Ishikawa (cell line): ENCODE measurements around the gene ECEL1.

Experiments
- CEBPB ChIP-seq: IDR thresholded peaks from 2 replicates; pipeline ENCODE4 v1.6.1; 2012
- EGR1 ChIP-seq: IDR thresholded peaks from 2 replicates; pipeline ENCODE4 v1.6.1; 2012
- EP300 ChIP-seq: IDR thresholded peaks from 2 replicates; pipeline ENCODE4 v1.6.1; 2012; ENCODE audit warnings: borderline replicate concordance
- FOXM1 ChIP-seq: IDR thresholded peaks from 2 replicates; pipeline ENCODE4 v1.6.1; 2012; ENCODE audit warnings: low read depth, borderline replicate concordance
- RAD21 ChIP-seq: IDR thresholded peaks from 2 replicates; pipeline ENCODE4 v1.6.1; 2012; ENCODE audit warnings: low read depth
- TAF1 ChIP-seq: IDR thresholded peaks from 2 replicates; pipeline ENCODE4 v1.6.1; 2012; ENCODE audit warnings: low read depth, mild to moderate bottlenecking
- TEAD4 ChIP-seq: IDR thresholded peaks from 2 replicates; pipeline ENCODE4 v1.6.1; 2012
- YY1 ChIP-seq: IDR thresholded peaks from 2 replicates; pipeline ENCODE4 v1.6.1; 2012; ENCODE audit warnings: low read depth
- TF ChIP-seq, protein P1 (sequence below): IDR thresholded peaks from 2 replicates; pipeline ENCODE4 v1.6.1; 2012; ENCODE audit warnings: low read depth, mild to moderate bottlenecking
- TF ChIP-seq, protein P2 (sequence below): IDR thresholded peaks from 2 replicates; pipeline ENCODE4 v1.6.1; 2012

DNA sequence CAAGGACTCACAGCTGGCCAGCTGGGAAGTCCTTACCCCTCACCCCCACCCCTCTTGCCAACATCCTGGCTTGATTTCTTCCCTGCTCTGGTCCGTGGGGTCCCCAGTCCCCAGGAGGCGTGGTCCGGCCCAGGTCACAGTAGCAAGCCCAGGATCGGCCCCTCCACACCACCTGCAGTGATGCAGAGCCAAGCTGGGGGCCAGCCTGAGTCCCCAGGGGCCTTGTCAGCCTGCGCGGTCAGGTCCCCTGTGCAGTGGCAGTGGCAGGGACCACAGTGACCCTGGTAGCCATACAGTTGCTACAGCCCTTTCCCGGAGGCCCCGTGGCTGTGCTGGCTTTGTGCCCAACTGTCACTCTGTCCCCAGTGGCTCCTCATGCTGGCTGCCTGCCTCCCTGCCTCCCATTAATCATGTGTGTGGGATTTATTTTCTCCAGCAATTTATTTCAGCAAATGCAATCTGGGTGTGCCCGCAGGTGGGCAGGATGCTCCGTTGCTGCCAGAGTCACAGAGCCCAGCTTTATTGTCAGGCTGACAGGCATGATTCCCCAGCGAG lies 23.8 kb upstream of the ECEL1 start:
- TF ChIP-seq RAD21 (no peak), TAF1 (no peak), TEAD4 (no peak), EP300 (no peak), YY1 (no peak), CEBPB (no peak), EGR1 (no peak), FOXM1 (no peak)
- TF ChIP-seq, protein P1, sequence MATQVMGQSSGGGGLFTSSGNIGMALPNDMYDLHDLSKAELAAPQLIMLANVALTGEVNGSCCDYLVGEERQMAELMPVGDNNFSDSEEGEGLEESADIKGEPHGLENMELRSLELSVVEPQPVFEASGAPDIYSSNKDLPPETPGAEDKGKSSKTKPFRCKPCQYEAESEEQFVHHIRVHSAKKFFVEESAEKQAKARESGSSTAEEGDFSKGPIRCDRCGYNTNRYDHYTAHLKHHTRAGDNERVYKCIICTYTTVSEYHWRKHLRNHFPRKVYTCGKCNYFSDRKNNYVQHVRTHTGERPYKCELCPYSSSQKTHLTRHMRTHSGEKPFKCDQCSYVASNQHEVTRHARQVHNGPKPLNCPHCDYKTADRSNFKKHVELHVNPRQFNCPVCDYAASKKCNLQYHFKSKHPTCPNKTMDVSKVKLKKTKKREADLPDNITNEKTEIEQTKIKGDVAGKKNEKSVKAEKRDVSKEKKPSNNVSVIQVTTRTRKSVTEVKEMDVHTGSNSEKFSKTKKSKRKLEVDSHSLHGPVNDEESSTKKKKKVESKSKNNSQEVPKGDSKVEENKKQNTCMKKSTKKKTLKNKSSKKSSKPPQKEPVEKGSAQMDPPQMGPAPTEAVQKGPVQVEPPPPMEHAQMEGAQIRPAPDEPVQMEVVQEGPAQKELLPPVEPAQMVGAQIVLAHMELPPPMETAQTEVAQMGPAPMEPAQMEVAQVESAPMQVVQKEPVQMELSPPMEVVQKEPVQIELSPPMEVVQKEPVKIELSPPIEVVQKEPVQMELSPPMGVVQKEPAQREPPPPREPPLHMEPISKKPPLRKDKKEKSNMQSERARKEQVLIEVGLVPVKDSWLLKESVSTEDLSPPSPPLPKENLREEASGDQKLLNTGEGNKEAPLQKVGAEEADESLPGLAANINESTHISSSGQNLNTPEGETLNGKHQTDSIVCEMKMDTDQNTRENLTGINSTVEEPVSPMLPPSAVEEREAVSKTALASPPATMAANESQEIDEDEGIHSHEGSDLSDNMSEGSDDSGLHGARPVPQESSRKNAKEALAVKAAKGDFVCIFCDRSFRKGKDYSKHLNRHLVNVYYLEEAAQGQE = no peak
- TF ChIP-seq, protein P2, sequence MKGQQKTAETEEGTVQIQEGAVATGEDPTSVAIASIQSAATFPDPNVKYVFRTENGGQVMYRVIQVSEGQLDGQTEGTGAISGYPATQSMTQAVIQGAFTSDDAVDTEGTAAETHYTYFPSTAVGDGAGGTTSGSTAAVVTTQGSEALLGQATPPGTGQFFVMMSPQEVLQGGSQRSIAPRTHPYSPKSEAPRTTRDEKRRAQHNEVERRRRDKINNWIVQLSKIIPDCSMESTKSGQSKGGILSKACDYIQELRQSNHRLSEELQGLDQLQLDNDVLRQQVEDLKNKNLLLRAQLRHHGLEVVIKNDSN = no peak
